Liver (tissue), 3 donors: ENCODE results near the gene IER5.

Experiments
- CTCF ChIP-seq: fragments of 150-350 bp; IDR thresholded peaks from 2 replicates; pipeline ENCODE4 v1.5.1; 2017; ENCODE audit warnings: improper control_type of control experiment, low read depth, low read length; ENCODE audit not compliant: missing input control
- JUND ChIP-seq, 2 donors: IDR thresholded peaks; 2 replicates each; pipeline ENCODE4 v1.6.1; 2016; ENCODE audit warnings: antibody characterized with exemption in 2 of 2
- MAX ChIP-seq: IDR thresholded peaks from 2 replicates; pipeline ENCODE4 v1.6.1; 2016; ENCODE audit warnings: antibody characterized with exemption
- RAD21 ChIP-seq, 2 donors: IDR thresholded peaks; 2 replicates each; pipeline ENCODE4 v1.6.1; 2016; ENCODE audit warnings: antibody characterized with exemption in 2 of 2, mild to moderate bottlenecking in 2 of 2
- REST ChIP-seq: IDR thresholded peaks from 2 replicates; pipeline ENCODE4 v1.6.1; 2016; ENCODE audit warnings: antibody characterized with exemption, mild to moderate bottlenecking
- RXRA ChIP-seq, 2 donors: IDR thresholded peaks; 2 replicates each; pipeline ENCODE4 v1.6.1; 2017 to 2018; ENCODE audit warnings: antibody characterized with exemption in 2 of 2, mild to moderate bottlenecking in 1 of 2
- donor health status: healthy.
- donor health status: healthy.

- no peak for TF ChIP-seq CTCF
- no peak for TF ChIP-seq JUND (IDR thresholded peaks at IDR 0.05)
- TF ChIP-seq RXRA (IDR thresholded peaks at IDR 0.05): no peak
- TF ChIP-seq MAX: no peak
- TF ChIP-seq RAD21 (IDR thresholded peaks at IDR 0.05): no peak
- TF ChIP-seq REST: no peak
Measured at GRCh38 chr1:181097242-181097641, 8.7 kb downstream of the IER5 start.
